Measurements from ENCODE around the gene CUL7. TPM values are rescaled to one million over a fixed set of nuclear protein-coding genes. Genes with fewer than 3 reads are reported as not detected.

The CUL7 gene
- total RNA-seq, 1 experiment from 2014 or later: 20.8 TPM

DNA sequence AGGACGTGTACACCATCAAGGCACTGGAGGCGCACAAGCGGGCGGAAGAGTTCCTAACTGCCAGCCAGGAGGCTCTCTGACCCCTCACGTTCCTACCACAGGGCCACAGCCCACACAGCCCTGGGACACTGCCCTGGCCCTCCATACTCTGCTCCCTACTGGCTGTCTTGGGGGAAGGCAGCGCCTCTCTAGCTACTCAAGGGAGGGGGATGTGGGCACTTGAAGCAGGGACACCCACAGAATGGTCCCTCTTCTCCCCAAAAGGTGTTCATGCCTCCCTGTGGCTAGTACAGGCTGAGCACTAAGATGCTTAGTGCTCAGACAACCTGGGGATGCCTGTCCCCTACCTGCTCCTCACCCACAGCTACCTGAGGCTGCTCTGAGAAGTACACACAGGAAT lies 42.4 kb downstream of the CUL7 start (continued):
- TF ChIP-seq, protein P1, sequence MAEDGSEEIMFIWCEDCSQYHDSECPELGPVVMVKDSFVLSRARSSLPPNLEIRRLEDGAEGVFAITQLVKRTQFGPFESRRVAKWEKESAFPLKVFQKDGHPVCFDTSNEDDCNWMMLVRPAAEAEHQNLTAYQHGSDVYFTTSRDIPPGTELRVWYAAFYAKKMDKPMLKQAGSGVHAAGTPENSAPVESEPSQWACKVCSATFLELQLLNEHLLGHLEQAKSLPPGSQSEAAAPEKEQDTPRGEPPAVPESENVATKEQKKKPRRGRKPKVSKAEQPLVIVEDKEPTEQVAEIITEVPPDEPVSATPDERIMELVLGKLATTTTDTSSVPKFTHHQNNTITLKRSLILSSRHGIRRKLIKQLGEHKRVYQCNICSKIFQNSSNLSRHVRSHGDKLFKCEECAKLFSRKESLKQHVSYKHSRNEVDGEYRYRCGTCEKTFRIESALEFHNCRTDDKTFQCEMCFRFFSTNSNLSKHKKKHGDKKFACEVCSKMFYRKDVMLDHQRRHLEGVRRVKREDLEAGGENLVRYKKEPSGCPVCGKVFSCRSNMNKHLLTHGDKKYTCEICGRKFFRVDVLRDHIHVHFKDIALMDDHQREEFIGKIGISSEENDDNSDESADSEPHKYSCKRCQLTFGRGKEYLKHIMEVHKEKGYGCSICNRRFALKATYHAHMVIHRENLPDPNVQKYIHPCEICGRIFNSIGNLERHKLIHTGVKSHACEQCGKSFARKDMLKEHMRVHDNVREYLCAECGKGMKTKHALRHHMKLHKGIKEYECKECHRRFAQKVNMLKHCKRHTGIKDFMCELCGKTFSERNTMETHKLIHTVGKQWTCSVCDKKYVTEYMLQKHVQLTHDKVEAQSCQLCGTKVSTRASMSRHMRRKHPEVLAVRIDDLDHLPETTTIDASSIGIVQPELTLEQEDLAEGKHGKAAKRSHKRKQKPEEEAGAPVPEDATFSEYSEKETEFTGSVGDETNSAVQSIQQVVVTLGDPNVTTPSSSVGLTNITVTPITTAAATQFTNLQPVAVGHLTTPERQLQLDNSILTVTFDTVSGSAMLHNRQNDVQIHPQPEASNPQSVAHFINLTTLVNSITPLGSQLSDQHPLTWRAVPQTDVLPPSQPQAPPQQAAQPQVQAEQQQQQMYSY (CRISPR knock-in tag; IDR thresholded peaks at IDR 0.05): no peak

GRCh38 chr6:43009124-43009523 lies 44.5 kb downstream of the CUL7 start:
- ChIA-PET CTCF (no interaction called here), POLR2A (interaction anchor here (1.0 to 1.1 kb wide), 2 partner anchors 30 to 80 kb away, joined by 3 read pairs; partner anchors contain the start of genes CNPY3 and PEX6)
- Mint-ChIP-seq H3K36me3 (peaks cover 55% of the 10 kb centered on the region), H3K27me3 (ENCODE audit: low read depth) (no peaks in the 10 kb centered on the region), H3K4me1 (peaks cover 15% of the 10 kb centered on the region), H3K9me3 (no peaks in the 10 kb centered on the region), H3K4me3 (no peak overlapping the region), H3K27ac (no peak overlapping the region)
- DNase-seq (ENCODE audit: low spot score) (peak; percentile 36), ATAC-seq (no peak)
- TF ChIP-seq PRRX2 (CRISPR knock-in tag; IDR thresholded peaks at IDR 0.05): no peak
- TF ChIP-seq FOXP4 (CRISPR knock-in tag; IDR thresholded peaks at IDR 0.05): no peak
- no peak for TF ChIP-seq ZBTB21 (CRISPR knock-in tag; IDR thresholded peaks at IDR 0.05; ENCODE audit: borderline replicate concordance)
- TF ChIP-seq RORB (CRISPR knock-in tag; IDR thresholded peaks at IDR 0.05): no peak
- TF ChIP-seq, protein P2, sequence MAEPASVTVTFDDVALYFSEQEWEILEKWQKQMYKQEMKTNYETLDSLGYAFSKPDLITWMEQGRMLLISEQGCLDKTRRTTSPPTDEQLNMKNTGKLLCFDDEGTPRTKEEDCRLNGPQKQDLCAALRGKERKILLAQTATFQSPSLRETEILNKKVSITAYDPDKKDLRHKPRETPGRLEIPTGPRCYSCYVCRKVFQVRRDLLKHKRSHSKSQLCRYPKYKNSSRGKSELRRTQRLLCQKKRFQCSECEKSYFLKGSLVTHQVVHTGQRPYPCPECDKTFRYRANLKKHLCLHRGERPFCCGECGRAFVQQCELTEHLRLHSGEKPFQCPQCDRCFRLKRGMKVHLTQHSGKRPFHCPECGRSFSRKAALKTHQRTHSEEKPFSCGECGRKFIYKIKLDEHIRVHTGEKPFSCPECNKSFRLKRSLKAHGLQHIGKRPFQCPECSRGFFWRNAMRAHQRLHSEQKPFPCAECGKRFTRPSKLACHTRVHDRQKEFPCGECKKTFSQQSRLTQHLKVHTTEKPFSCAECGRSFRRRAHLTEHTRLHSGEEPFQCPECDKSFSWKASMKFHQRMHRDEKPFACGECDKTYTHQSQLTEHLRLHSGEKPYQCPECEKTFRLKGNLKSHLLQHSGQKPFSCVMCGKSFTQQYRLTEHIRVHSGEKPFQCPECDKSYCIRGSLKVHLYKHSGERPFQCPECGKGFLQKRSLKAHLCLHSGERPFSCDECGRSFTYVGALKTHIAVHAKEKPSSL (CRISPR knock-in tag; conservative IDR thresholded peaks at IDR 0.05): no peak
- TF ChIP-seq GTF2I (CRISPR knock-in tag; conservative IDR thresholded peaks at IDR 0.05): no peak
- TF ChIP-seq KAT7 (CRISPR knock-in tag; IDR thresholded peaks at IDR 0.05; ENCODE audit: borderline replicate concordance): no peak

DNA sequence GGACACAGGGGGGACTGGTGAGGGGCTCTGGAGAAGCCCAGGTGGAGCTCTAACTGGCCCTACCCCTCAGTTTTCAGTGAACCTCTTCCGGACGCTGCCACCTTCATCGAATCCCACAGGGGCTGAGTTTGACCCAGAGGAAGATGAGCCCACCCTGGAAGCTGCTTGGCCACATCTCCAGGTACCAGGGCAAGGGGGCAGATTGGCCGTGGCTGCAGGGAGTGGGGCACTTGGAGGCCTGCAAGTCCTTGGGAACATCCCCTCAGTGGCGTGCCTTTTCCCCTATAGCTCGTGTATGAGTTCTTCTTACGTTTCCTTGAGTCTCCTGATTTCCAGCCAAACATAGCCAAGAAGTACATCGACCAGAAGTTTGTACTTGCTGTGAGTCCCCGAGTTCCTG lies 46.5 kb downstream of the CUL7 start:
- H3K9me3 Mint-ChIP-seq: no peaks in the 10 kb centered on the region
- TF ChIP-seq, protein P3, sequence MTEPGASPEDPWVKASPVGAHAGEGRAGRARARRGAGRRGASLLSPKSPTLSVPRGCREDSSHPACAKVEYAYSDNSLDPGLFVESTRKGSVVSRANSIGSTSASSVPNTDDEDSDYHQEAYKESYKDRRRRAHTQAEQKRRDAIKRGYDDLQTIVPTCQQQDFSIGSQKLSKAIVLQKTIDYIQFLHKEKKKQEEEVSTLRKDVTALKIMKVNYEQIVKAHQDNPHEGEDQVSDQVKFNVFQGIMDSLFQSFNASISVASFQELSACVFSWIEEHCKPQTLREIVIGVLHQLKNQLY (CRISPR knock-in tag; IDR thresholded peaks at IDR 0.05): no peak
- no peak for TF ChIP-seq ETV6 (CRISPR knock-in tag; IDR thresholded peaks at IDR 0.05)
- no peak for TF ChIP-seq CREB1 (CRISPR knock-in tag; IDR thresholded peaks at IDR 0.05)
- TF ChIP-seq, protein P4, sequence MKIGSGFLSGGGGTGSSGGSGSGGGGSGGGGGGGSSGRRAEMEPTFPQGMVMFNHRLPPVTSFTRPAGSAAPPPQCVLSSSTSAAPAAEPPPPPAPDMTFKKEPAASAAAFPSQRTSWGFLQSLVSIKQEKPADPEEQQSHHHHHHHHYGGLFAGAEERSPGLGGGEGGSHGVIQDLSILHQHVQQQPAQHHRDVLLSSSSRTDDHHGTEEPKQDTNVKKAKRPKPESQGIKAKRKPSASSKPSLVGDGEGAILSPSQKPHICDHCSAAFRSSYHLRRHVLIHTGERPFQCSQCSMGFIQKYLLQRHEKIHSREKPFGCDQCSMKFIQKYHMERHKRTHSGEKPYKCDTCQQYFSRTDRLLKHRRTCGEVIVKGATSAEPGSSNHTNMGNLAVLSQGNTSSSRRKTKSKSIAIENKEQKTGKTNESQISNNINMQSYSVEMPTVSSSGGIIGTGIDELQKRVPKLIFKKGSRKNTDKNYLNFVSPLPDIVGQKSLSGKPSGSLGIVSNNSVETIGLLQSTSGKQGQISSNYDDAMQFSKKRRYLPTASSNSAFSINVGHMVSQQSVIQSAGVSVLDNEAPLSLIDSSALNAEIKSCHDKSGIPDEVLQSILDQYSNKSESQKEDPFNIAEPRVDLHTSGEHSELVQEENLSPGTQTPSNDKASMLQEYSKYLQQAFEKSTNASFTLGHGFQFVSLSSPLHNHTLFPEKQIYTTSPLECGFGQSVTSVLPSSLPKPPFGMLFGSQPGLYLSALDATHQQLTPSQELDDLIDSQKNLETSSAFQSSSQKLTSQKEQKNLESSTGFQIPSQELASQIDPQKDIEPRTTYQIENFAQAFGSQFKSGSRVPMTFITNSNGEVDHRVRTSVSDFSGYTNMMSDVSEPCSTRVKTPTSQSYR (CRISPR knock-in tag; IDR thresholded peaks at IDR 0.05): no peak
- TF ChIP-seq, protein P5, sequence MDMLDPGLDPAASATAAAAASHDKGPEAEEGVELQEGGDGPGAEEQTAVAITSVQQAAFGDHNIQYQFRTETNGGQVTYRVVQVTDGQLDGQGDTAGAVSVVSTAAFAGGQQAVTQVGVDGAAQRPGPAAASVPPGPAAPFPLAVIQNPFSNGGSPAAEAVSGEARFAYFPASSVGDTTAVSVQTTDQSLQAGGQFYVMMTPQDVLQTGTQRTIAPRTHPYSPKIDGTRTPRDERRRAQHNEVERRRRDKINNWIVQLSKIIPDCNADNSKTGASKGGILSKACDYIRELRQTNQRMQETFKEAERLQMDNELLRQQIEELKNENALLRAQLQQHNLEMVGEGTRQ (CRISPR knock-in tag; IDR thresholded peaks at IDR 0.05): no peak
- TF ChIP-seq, protein P6, sequence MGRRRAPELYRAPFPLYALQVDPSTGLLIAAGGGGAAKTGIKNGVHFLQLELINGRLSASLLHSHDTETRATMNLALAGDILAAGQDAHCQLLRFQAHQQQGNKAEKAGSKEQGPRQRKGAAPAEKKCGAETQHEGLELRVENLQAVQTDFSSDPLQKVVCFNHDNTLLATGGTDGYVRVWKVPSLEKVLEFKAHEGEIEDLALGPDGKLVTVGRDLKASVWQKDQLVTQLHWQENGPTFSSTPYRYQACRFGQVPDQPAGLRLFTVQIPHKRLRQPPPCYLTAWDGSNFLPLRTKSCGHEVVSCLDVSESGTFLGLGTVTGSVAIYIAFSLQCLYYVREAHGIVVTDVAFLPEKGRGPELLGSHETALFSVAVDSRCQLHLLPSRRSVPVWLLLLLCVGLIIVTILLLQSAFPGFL (CRISPR knock-in tag; IDR thresholded peaks at IDR 0.05; ENCODE audit: borderline replicate concordance): no peak
- no peak for TF ChIP-seq ZNF138 (CRISPR knock-in tag; conservative IDR thresholded peaks at IDR 0.05)
- no peak for TF ChIP-seq FOXJ3 (CRISPR knock-in tag; IDR thresholded peaks at IDR 0.05; ENCODE audit: borderline replicate concordance)
- TF ChIP-seq ZNF121 (CRISPR knock-in tag; IDR thresholded peaks at IDR 0.05): no peak
- no peak for TF ChIP-seq SP1 (CRISPR knock-in tag; conservative IDR thresholded peaks at IDR 0.05)
- TF ChIP-seq KAT7 (CRISPR knock-in tag; IDR thresholded peaks at IDR 0.05; ENCODE audit: borderline replicate concordance): no peak
- no peak for TF ChIP-seq ZNF416 (CRISPR knock-in tag; IDR thresholded peaks at IDR 0.05)
- TF ChIP-seq, protein P7, sequence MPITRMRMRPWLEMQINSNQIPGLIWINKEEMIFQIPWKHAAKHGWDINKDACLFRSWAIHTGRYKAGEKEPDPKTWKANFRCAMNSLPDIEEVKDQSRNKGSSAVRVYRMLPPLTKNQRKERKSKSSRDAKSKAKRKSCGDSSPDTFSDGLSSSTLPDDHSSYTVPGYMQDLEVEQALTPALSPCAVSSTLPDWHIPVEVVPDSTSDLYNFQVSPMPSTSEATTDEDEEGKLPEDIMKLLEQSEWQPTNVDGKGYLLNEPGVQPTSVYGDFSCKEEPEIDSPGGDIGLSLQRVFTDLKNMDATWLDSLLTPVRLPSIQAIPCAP (CRISPR knock-in tag; IDR thresholded peaks at IDR 0.05): no peak

More for the DNA sequence above, 46.5 kb downstream of the CUL7 start:
- H3K27me3 Mint-ChIP-seq (ENCODE audit: low read depth): no peaks in the 10 kb centered on the region
- ATAC-seq: no peak
- H3K4me3 Mint-ChIP-seq: no peak overlapping the region
- ChIA-PET CTCF (interaction anchor here (1.1 to 1.4 kb wide), 3 partner anchors 33 to 136 kb away, joined by 3 to 4 read pairs (median 4); no protein-coding TSS in a partner anchor), POLR2A (no interaction called here)
- peaks cover 45% of the 10 kb centered on the region for H3K36me3 Mint-ChIP-seq
- H3K4me1 Mint-ChIP-seq: peaks cover 6% of the 10 kb centered on the region
- H3K27ac Mint-ChIP-seq: no peak overlapping the region
- no peak for DNase-seq (ENCODE audit: low spot score)
